Keratinocyte (primary cell): Measurements from ENCODE around the gene C1D. TPM values are rescaled to one million over a fixed set of nuclear protein-coding genes. Genes with fewer than 3 reads are reported as not detected.
A peak's percentile ranks its signal among the peaks of the same experiment; 100 is the strongest.

Experiments
- DNase-seq: peaks from one replicate; pipeline ENCODE4 v3.0.0-alpha.2; 2011; ENCODE audit warnings: low read depth, missing footprints, low spot score
- FAIRE-seq: peaks from 2 replicates; lab custom pipeline; 2011; peaks lifted over from hg19 to GRCh38; lab: Jason Lieb, UNC
- H2AFZ ChIP-seq: 2 replicates; pipeline ENCODE4 v1.6.0; 2012; ENCODE audit warnings: low read length, control low read depth, inconsistent platforms; ENCODE audit not compliant: control insufficient read depth
- H3K27ac ChIP-seq: 2 replicates; pipeline ENCODE4 v1.5.1; 2011; ENCODE audit warnings: low read length; ENCODE audit not compliant: control insufficient read depth, insufficient read depth
- H3K27me3 ChIP-seq: 3 replicates; pipeline ENCODE4 v1.6.0; 2011; ENCODE audit warnings: low read length; ENCODE audit not compliant: control insufficient read depth, insufficient read depth; ENCODE audit errors: extremely low read depth
- H3K36me3 ChIP-seq, 2 experiments: 2 replicates in 1 of 2; 3 replicates in 1 of 2; pipeline ENCODE4 v1.5.1; 2011; ENCODE audit warnings: low read length in 2 of 2, mild to moderate bottlenecking in 1 of 2; ENCODE audit not compliant: control insufficient read depth in 2 of 2, insufficient read depth in 2 of 2; ENCODE audit errors: extremely low read depth in 1 of 2
- H3K4me1 ChIP-seq: 3 replicates; pipeline ENCODE4 v1.5.1; 2011; ENCODE audit warnings: low read length; ENCODE audit not compliant: control insufficient read depth, insufficient read depth; ENCODE audit errors: extremely low read depth
- H3K4me2 ChIP-seq: 3 replicates; pipeline ENCODE4 v1.6.0; 2011; ENCODE audit warnings: low read depth, low read length; ENCODE audit not compliant: control insufficient read depth, insufficient read depth; ENCODE audit errors: extremely low read depth
- H3K4me3 ChIP-seq, 3 experiments: fragments of 200-600 bp in 1 of 3; sonication (generic) in 1 of 3; 2 replicates in 2 of 3; 3 replicates in 1 of 3; pipeline ENCODE4 v1.5.1; 2011 to 2016; ENCODE audit warnings: low read length in 3 of 3, mild to moderate bottlenecking in 3 of 3, control low read depth in 2 of 3, inconsistent platforms in 1 of 3, low read depth in 1 of 3, mixed read lengths in 1 of 3, mixed run types in 1 of 3, moderate library complexity in 1 of 3; ENCODE audit not compliant: control insufficient read depth in 2 of 3, insufficient read depth in 2 of 3; ENCODE audit errors: extremely low read depth in 1 of 3
- H3K79me2 ChIP-seq: 2 replicates; pipeline ENCODE4 v1.6.0; 2012; ENCODE audit warnings: low read length; ENCODE audit not compliant: control insufficient read depth, insufficient read depth
- H3K9ac ChIP-seq: 3 replicates; pipeline ENCODE4 v1.6.0; 2011; ENCODE audit warnings: low read length; ENCODE audit not compliant: control insufficient read depth, insufficient read depth; ENCODE audit errors: extremely low read depth
- H3K9me1 ChIP-seq: 3 replicates; pipeline ENCODE4 v1.6.0; 2011; ENCODE audit warnings: low read length; ENCODE audit not compliant: control insufficient read depth, insufficient read depth; ENCODE audit errors: extremely low read depth
- H3K9me3 ChIP-seq: 2 replicates; pipeline ENCODE4 v1.5.1; 2012; ENCODE audit warnings: low read depth, low read length; ENCODE audit not compliant: control insufficient read depth
- H4K20me1 ChIP-seq: 3 replicates; pipeline ENCODE4 v1.6.0; 2011; ENCODE audit warnings: low read length; ENCODE audit not compliant: control insufficient read depth, insufficient read depth; ENCODE audit errors: extremely low read depth
- EZH2 ChIP-seq: IDR thresholded peaks from one replicate; pipeline ENCODE4 v1.6.1; 2012; ENCODE audit warnings: inconsistent platforms, mild to moderate bottlenecking, low read length, moderate library complexity
- dilution Hi-C: fragments of 300-500 bp; cut with MboI; formaldehyde crosslinking; loops from one replicate; pipeline ENCODE4 v1.7.0; 2020; ENCODE audit warnings: low sequenced_read_pairs; ENCODE audit not compliant: extremely low pct_ligation_motif_present
- polyA plus RNA-seq, 5 experiments: library from polyadenylated mRNA; depleted of rRNA in 3 of 5; stranded (reverse) in 3 of 5; stranded (forward) in 1 of 5; unstranded in 1 of 5; fragments of >200 nt; gene quantifications; 1 replicate in 1 of 5; 2 replicates in 3 of 5; 3 replicates in 1 of 5; pipeline versions ENCODE4 v1.2.1 to v1.2.3, GENCODE V29; 2011 to 2012; ENCODE audit warnings: missing spikeins in 2 of 5, low read depth in 1 of 5, low replicate concordance in 1 of 5
- TF ChIP-seq, protein P1 (sequence below), 3 experiments: IDR thresholded peaks in 1 of 3; conservative IDR thresholded peaks in 1 of 3; optimal IDR thresholded peaks in 1 of 3; 2 replicates in 2 of 3; 3 replicates in 1 of 3; pipeline versions ENCODE3 to v1.5.1; 2011; ENCODE audit warnings: low read length in 3 of 3, mild to moderate bottlenecking in 3 of 3, moderate library complexity in 2 of 3, control low read depth in 1 of 3, inconsistent platforms in 1 of 3; ENCODE audit not compliant: insufficient read depth in 2 of 3; ENCODE audit errors: extremely low read depth in 1 of 3

Gene C1D
- polyA plus RNA-seq, 1 donor (not counting 4 experiments of a cell fraction or from before 2014, with no cell fraction given), result 45.3 TPM

DNA sequence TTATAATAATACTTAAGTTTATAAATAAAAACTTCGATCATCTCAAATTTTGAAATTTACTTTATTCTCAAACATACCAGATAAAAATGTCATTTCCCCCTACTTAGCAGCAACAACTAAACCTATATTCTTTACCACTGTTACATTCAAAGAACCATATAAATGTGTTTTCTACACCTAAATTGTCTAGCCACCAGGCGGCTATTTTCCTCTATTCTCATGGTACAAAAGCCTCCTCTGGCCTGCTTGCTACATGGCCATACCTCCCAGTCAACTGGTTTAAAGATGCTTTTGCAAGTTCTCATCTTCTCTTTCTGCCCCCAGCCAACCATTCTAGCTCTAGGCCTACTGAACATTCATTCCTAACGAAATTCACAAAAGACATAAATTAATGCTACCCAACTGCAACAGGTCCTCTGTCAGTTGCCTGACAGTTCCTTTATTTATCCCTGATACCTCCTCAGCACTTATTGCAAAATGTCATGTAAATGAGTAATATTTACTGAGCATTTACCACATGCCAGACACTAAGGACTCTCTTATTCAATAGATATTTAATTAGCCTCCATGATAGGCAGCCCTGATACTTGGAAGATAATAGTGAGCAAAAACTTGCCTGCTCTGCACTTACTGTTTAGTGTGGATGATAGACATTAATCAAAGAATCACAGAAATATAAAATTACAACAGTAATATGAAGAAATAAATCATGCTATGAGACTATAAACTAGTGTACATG, 5.0 kb downstream of the C1D start:
- Histone ChIP-seq H3K27me3 (no peaks in the 10 kb centered on the region), H3K79me2 (peaks cover 85% of the 10 kb centered on the region), H3K36me3 (peaks cover 0 to 3% of the 10 kb centered on the region in 2 experiments), H4K20me1 (no peaks in the 10 kb centered on the region), H3K9me1 (peaks cover 2% of the 10 kb centered on the region), H3K4me2 (no peak overlapping the region), H3K27ac (no peak overlapping the region), H2AFZ (no peak overlapping the region), H3K9ac (no peak overlapping the region), H3K4me3 (no peak overlapping the region), H3K4me1 (peaks cover 26% of the 10 kb centered on the region), H3K9me3 (no peaks in the 10 kb centered on the region)
- TF ChIP-seq EZH2, result no peak
- TF ChIP-seq, protein P1, sequence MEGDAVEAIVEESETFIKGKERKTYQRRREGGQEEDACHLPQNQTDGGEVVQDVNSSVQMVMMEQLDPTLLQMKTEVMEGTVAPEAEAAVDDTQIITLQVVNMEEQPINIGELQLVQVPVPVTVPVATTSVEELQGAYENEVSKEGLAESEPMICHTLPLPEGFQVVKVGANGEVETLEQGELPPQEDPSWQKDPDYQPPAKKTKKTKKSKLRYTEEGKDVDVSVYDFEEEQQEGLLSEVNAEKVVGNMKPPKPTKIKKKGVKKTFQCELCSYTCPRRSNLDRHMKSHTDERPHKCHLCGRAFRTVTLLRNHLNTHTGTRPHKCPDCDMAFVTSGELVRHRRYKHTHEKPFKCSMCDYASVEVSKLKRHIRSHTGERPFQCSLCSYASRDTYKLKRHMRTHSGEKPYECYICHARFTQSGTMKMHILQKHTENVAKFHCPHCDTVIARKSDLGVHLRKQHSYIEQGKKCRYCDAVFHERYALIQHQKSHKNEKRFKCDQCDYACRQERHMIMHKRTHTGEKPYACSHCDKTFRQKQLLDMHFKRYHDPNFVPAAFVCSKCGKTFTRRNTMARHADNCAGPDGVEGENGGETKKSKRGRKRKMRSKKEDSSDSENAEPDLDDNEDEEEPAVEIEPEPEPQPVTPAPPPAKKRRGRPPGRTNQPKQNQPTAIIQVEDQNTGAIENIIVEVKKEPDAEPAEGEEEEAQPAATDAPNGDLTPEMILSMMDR (optimal IDR thresholded peaks at IDR 0.05 in 1 of 3, IDR thresholded peaks at IDR 0.05 in 1 of 3, conservative IDR thresholded peaks at IDR 0.05 in 1 of 3; ENCODE audit: extremely low read depth in 1 of 3, insufficient read depth in 2 of 3, low read length in 3 of 3), result no peak
- dilution Hi-C loops, result no loop called here
- FAIRE-seq (no peak), DNase-seq (no peak)

DNA sequence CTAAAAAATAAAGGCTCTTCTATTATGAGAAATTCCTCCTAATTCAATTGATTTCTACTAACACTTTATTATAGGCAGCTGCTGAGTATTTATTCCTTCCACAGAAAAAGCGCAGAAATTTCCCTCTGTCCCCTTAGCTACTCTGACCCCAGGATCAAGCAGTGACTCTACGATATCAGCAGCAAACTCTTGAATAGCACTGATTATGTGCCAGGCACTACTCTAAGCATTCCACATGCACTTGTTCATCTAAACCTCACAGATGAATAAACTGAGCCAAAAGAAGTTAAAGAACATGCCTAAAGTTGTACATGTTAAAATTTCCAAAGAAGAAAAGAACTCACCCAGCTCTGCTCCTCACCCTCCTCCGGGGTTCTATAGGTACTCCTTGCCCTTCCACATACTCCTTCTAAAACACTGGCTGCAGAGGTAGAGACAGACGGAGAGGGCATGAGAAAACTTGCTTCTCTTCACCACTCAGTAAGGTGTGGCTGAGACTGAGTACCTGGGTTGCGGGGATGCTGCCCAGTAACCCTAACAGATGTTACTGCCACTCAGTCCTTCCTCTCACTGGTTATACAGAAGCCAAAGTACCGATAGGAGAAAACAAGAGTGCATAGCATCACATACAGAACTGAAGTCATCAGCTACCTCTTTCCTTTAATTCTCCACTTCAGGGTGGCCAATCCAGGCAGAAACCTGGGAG, 9.9 kb downstream of the C1D start:
- Histone ChIP-seq H3K4me2 (peak overlapping the region; percentile 7), H3K79me2 (peaks cover 73% of the 10 kb centered on the region), H3K27ac (no peak overlapping the region), H2AFZ (no peak overlapping the region), H3K4me1 (peaks cover 9% of the 10 kb centered on the region), H4K20me1 (no peaks in the 10 kb centered on the region), H3K9me1 (no peaks in the 10 kb centered on the region), H3K9ac (no peak overlapping the region), H3K4me3 (no peak overlapping the region), H3K27me3 (no peaks in the 10 kb centered on the region), H3K36me3 (peaks cover 0 to 3% of the 10 kb centered on the region in 2 experiments), H3K9me3 (no peaks in the 10 kb centered on the region)
- TF ChIP-seq EZH2, result no peak
- TF ChIP-seq, protein P1 (optimal IDR thresholded peaks at IDR 0.05 in 1 of 3, IDR thresholded peaks at IDR 0.05 in 1 of 3, conservative IDR thresholded peaks at IDR 0.05 in 1 of 3; ENCODE audit: extremely low read depth in 1 of 3, insufficient read depth in 2 of 3, low read length in 3 of 3), result no peak
- dilution Hi-C loops, result no loop called here
- FAIRE-seq, result peak; percentile 83
- no peak for DNase-seq
